GM19438 (cell line): ENCODE data around the gene TARBP1.
"Not testable (repeated sequence)": the region's sequence is repeated elsewhere in the genome, so short reads cannot be mapped to it uniquely, and the experiment has no call there.

Experiments
- ATAC-seq: cut with Tn5 transposase; IDR thresholded peaks from one replicate; pipeline ENCODE4 v1.9.1; 2021; ENCODE audit warnings: low read depth; ENCODE audit not compliant: unreplicated experiment

Gene TARBP1

DNA sequence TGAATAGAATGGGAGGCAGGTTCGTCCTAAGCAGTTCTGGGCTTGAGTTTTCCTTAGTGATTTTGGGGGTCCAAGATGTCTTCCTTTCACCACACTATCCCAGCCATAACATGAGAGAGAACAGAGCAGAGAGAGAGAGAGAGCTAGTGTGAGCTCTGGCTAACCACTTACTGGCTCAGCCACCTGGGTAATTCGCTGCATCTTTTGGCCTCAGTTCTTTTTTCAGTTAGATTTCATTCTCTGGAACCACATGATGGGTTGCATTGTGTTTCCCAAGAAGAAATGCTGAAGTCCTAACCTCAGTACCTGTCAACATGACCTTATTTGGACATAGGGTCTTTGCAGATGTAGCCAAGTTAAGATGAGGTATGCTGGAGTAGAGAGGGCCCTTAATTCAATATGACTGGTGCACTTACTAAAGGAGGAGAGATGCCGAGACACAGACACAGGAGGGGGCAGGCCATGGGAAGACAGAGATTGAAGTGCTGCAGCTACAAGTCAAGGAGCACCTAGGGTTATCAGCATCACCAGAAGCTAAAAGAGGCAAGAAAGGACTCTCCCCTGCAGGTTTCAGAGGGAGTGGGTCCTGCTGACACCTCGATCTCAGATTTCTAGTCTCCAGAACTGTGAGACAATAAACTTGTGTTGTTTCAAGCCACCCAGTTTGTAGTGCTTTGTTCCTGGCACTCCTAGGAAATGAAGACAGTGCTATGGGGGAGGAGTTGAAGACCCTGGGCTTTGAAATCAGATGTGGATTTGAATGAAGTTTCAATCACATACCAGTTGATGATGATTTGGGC is 26.2 kb upstream of the TARBP1 start:
- no peak for ATAC-seq

- ATAC-seq = not testable (repeated sequence)
Observed at GRCh38 chr1:234504251-234504650, 25.3 kb upstream of the TARBP1 start.

- no peak for ATAC-seq
Observed at GRCh38 chr1:234503193-234504050, 24.4 kb upstream of the TARBP1 start.

DNA sequence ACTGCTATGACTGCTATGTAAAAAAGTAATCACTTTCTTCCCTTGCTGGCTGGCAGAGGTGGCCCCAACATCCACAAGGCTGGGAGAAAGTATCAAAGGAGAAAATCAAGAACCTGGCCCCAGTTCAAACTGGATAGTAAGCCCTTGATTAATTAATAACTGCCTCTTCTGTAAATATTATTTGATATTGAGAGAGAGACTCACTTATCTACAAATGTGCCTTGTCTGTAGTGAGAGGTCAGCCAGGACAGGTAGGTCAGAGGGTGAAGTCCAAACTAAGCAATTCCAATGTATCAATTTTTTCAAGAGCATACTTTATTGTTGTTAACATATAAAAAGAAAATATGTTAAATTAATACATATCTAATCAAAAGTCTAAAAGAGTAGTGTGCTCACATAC is 23.8 kb upstream of the TARBP1 start:
- no peak for ATAC-seq

DNA sequence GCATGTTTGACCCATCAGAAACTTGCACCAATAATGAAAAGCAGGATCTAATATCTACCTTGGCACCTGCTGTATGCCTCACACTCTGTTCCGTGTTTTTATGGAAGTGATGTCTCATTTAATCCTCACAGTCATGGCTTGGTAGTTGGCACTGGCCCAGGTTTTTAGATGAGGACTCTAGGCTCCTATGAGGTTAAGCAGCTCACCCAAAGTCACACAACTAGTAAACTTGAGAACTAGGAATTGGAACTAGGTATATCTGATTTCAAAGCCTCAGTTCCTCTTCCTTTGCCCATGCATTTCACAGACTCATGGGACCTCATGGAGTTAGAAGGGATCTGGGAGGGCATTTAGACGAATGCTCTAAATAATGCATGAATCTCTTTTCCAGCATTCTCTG is 21.3 kb upstream of the TARBP1 start:
- no peak for ATAC-seq

DNA sequence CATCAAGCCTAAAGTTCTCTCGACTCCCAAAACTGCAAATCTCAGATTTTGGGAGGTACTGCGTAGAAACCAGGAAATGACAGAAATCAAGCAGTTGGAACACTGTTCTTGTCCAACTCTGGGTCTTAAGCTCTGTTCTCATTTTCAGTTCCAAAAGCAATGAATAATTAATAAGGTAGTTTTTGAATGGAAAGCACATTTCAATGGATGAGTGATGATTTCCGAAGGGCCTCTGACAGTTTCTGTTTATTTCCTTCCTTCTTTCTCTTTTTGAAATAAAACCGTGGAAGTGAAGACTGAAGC is 20.9 kb upstream of the TARBP1 start:
- no peak for ATAC-seq

- peak; percentile 57 for ATAC-seq
Observed at GRCh38 chr1:234499119-234499942, 20.4 kb upstream of the TARBP1 start.

DNA sequence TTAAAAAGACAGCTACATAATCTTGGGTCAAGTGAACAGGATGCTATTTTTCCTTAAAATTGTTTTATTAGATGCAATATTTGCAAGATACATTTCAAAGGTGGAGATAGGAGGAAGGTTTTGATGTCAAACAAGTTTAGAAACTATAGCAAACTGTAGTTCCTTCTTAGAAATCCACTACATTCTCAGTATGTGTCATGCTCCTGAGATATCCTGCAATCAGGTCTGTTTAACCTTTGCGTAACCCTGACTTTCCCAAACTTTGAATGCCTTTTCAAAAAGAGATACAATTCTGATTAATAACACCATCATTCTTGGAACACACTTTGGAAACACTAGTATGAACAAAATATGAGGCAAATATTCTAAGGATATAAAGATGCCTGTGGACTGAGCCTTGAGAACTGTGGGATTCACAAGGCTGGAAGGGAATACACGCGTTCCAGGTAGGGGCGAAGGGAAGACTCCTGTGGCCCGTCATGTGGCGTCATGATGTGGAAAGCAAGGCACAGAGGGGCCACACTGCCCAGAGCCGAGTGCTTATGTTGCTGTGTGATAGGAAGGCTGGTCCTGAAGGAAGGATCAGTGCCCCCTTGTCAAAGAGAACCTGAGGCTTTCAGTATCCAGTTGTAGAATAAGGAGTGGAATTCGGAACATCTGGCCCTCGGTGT is 19.6 kb upstream of the TARBP1 start:
- ATAC-seq = no peak

DNA sequence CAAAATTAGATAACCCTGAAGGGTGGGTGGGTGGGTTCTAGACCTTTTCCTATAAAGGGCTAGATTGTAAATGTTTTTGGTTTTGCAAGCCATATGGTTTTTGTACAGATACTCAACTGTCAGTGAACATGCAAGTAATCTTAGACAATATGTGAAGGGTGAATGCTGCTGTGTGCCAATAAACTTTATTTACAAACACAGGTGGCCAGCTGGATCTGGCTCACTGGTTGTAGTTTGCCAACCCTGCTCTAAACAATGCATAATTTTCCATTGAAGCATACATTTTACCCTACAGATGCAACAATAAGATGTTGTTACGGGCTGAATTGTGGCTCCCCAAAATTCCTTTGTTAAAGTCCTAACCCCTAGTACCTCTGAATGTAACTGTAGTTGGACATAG is 18.6 kb upstream of the TARBP1 start:
- no peak for ATAC-seq

- peak; percentile 61 for ATAC-seq
Observed at GRCh38 chr1:234495231-234495990, 16.4 kb upstream of the TARBP1 start.

- ATAC-seq = no peak
Observed at GRCh38 chr1:234494049-234494448, 15.1 kb upstream of the TARBP1 start.

DNA sequence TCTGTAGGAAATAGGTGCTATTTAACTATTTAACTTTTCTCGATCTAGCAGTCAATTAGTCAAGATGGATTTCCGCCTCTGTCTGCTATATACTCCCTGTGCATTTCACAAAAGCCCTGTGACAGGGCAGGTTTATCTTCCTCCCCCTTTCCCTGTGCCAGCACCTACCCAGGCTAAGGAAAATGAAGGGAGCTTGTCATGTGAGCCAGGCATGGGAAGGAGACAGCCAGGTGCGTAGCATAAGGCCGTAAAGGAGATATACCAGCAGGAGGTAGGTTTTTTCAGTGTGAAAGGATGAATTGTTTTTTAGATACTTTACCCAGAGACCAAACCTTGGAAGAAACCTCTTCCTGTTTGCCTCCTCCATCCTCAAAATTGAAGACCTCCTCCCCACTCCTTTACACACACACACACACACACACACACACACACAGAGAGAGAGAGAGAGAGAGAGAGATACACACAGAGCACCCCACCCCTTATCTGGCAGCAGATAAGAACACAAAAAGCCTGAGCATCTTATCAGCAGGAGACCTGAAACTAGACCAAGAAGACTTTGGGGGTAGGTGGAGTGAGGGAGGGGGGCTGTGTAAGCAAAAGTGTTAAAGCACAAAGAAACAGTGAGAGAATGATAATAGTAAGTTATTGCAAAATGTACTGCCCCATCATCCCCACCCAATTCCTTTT is 12.0 kb upstream of the TARBP1 start:
- no peak for ATAC-seq

DNA sequence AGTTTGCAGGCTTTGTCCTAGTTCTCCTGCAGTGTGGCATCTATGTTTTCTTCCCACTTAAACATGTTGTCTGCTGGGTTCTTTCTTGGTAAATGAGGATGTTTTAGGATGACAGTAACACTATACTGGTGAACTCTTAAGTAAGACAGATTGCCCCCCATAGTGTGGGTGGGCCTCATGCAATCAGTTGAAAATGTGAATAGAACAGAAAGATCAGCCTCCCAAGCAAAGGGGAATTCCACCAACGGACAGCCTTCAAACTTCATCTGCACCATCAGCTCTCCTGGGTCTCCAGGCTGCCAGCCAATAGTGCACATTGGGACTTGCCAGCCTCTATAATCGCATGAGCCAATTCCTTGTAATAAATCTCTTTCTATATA is 10.7 kb upstream of the TARBP1 start:
- no peak for ATAC-seq

DNA sequence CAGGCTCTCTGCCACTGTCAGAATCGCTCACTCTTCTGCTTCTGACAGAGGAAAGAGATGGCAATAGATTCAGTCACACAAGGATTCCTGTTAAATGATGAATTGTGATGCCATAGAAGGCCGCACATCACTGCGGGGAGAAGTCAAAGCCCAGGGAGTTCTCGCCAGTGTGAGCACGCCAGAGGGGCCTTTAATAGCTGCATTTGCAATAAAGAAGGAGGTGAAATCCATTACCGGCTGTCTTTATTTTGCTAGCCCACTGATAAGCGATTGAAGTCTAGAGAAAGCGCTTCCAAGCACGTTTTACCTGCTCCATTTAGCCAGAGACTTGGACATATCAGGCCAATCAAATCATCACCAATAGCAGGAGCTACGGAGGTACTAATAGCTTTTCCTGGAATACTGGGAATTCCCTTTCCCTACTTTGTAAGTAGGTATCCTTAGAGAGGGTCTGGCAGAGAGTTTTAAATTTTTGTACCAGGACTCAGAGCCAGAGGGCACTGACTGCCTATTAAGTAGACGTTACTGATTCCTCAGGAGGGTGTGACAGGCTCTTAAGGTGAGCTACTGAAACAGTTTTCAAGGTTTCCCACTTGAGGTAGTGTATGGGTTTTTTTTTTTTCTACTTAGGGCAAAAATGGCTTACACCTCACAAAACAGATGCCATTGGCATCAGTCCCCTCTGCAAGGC is 10.2 kb upstream of the TARBP1 start:
- ATAC-seq = no peak

DNA sequence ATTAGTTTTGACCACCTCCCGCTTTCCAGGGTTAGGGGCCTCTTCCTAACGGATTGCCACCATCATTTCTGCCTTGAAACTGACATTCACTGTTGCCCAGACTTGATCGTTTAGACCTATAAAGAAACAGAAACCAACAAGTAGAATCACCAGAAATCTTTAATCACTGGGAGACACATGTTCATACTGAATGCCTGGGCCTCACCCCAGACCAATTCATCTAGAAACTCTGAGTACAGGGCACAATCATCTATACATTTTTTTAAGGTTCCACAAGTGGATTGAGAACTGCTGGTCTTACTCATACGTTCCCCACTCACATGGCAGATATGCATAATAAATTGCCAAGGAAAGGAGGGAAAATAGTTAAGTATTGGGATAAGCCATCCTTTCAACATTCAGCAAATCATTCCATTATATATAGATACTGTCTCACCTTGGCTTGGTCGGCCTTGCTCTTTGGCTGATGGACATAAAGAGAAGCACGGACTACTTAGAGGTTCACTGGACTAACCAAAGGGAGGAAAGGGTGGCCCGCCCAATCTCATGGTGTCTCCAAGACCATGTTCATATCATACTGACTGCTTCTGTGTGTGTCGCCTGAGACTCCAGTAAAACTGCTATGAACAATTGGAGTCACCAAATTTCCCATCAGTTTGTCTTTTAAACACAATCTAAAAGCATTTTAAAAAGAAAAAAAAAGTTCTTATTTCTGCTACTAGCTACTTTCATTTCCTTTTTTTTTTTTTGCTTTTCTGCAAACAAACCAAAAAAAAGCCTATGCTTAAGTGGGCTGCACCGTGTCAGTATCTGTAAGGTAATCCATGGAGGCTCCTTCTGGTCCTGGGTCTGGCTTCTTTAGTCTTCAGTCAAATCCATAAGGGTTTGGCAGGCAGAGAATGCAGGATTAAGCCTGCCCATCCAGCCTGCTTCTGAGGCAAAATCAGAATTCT is 9.4 kb upstream of the TARBP1 start:
- no peak for ATAC-seq

GRCh38 chr1:234486858-234487840 is 8.2 kb upstream of the TARBP1 start:
- ATAC-seq = no peak
